GM23338 (cell line): ENCODE data around the gene IPO13. TPM values are rescaled to one million over a fixed set of nuclear protein-coding genes. Genes with fewer than 3 reads are reported as not detected.

Source experiments
- ATAC-seq: fragments of 200-7000 bp; cut with Tn5 transposase; 3 replicates; pipeline ENCODE4 v1.9.1; 2020
- DNase-seq: peaks from one replicate; pipeline ENCODE4 v3.0.0-alpha.2; 2015; ENCODE audit warnings: low spot score
- H2AFZ ChIP-seq: fragments of 200-600 bp; sonication (generic); 2 replicates; pipeline ENCODE4 v1.8.0; 2016; ENCODE audit warnings: antibody characterized with exemption, mild to moderate bottlenecking, moderate library complexity
- H3F3A ChIP-seq: fragments of 200-600 bp; sonication (generic); replicated peaks from 2 replicates; pipeline ENCODE4 v1.8.0; 2017; ENCODE audit warnings: antibody characterized with exemption, mixed run types, low read depth
- H3K27ac ChIP-seq: fragments of 200-600 bp; sonication (generic); 2 replicates; pipeline ENCODE4 v1.6.1; 2016; ENCODE audit warnings: low read depth
- H3K27me3 ChIP-seq: fragments of 200-600 bp; sonication (generic); 2 replicates; pipeline ENCODE4 v1.8.0; 2016; ENCODE audit warnings: mild to moderate bottlenecking, mixed run types, moderate library complexity; ENCODE audit not compliant: insufficient read depth
- H3K36me3 ChIP-seq: fragments of 200-600 bp; sonication (generic); 2 replicates; pipeline ENCODE4 v1.8.0; 2016; ENCODE audit warnings: mild to moderate bottlenecking; ENCODE audit not compliant: insufficient read depth
- H3K4me1 ChIP-seq: fragments of 200-600 bp; sonication (generic); 2 replicates; pipeline ENCODE4 v1.8.0; 2016; ENCODE audit warnings: mild to moderate bottlenecking, moderate library complexity; ENCODE audit not compliant: insufficient read depth
- H3K4me2 ChIP-seq: fragments of 200-600 bp; sonication (generic); 2 replicates; pipeline ENCODE4 v1.7.1; 2017; ENCODE audit warnings: mixed run types
- H3K4me3 ChIP-seq: fragments of 200-600 bp; sonication (generic); 2 replicates; pipeline ENCODE4 v1.6.1; 2016; ENCODE audit warnings: mixed run types
- H3K79me2 ChIP-seq: fragments of 200-600 bp; sonication (generic); replicated peaks from 2 replicates; pipeline ENCODE4 v1.8.0; 2017; ENCODE audit warnings: mild to moderate bottlenecking; ENCODE audit not compliant: insufficient read depth
- H3K9me2 ChIP-seq: fragments of 200-600 bp; sonication (generic); 2 replicates; pipeline ENCODE4 v1.8.0; 2017; ENCODE audit not compliant: insufficient read depth
- H4K20me1 ChIP-seq: fragments of 200-600 bp; sonication (generic); replicated peaks from 2 replicates; pipeline ENCODE4 v1.8.0; 2017; ENCODE audit warnings: mild to moderate bottlenecking; ENCODE audit not compliant: insufficient read depth
- H3K27ac Mint-ChIP-seq: 2 replicates; pipeline ENCODE4 v1.8.0; 2020; ENCODE audit warnings: inconsistent platforms, mild to moderate bottlenecking, moderate library complexity, mixed read lengths
- H3K27me3 Mint-ChIP-seq: 3 replicates; pipeline ENCODE4 v1.8.0; 2022; ENCODE audit warnings: low read depth, mild to moderate bottlenecking, moderate library complexity, mixed read lengths, inconsistent platforms; ENCODE audit not compliant: insufficient read depth, poor library complexity
- H3K36me3 Mint-ChIP-seq: 3 replicates; pipeline ENCODE4 v1.8.0; 2021; ENCODE audit warnings: low read depth, mild to moderate bottlenecking, inconsistent platforms, moderate library complexity, mixed read lengths
- H3K4me1 Mint-ChIP-seq: 3 replicates; pipeline ENCODE4 v1.8.0; 2020; ENCODE audit warnings: mild to moderate bottlenecking, inconsistent platforms, mixed read lengths
- H3K4me3 Mint-ChIP-seq: 3 replicates; pipeline ENCODE4 v1.8.0; 2021; ENCODE audit warnings: moderate library complexity, mild to moderate bottlenecking, inconsistent platforms, mixed read lengths
- H3K9me3 Mint-ChIP-seq: 3 replicates; pipeline ENCODE4 v1.8.0; 2020; ENCODE audit warnings: moderate library complexity, mild to moderate bottlenecking, inconsistent platforms, mixed read lengths
- CREB1 ChIP-seq: fragments of 250-450 bp; sonication (Bioruptor Pico); IDR thresholded peaks from 2 replicates; pipeline ENCODE4 v1.5.0; 2020; ENCODE audit warnings: low read depth, mild to moderate bottlenecking, moderate library complexity
- EZH2 ChIP-seq: fragments of 200-600 bp; sonication (generic); IDR thresholded peaks from one replicate; pipeline ENCODE4 v1.8.0; 2017; ENCODE audit warnings: antibody characterized with exemption, mild to moderate bottlenecking, low read depth; ENCODE audit not compliant: unreplicated experiment
- EZH2phosphoT487 ChIP-seq: fragments of 200-600 bp; sonication (generic); IDR thresholded peaks from one replicate; pipeline ENCODE4 v1.8.1; 2018; ENCODE audit warnings: antibody characterized with exemption; ENCODE audit not compliant: unreplicated experiment
- JUNB ChIP-seq: IDR thresholded peaks from one replicate; pipeline ENCODE4 v1.6.1; 2016; ENCODE audit warnings: antibody characterized with exemption; ENCODE audit not compliant: unreplicated experiment
- NANOG ChIP-seq: IDR thresholded peaks from 2 replicates; pipeline ENCODE4 v1.6.1; 2016; ENCODE audit warnings: antibody characterized with exemption, borderline replicate concordance
- POLR2AphosphoS5 ChIP-seq: IDR thresholded peaks from 2 replicates; pipeline ENCODE4 v1.6.1; 2016; ENCODE audit warnings: antibody characterized with exemption, low read depth
- REST ChIP-seq: IDR thresholded peaks from one replicate; pipeline ENCODE4 v1.6.1; 2018; ENCODE audit warnings: antibody characterized with exemption; ENCODE audit not compliant: unreplicated experiment
- STAT1 ChIP-seq: IDR thresholded peaks from one replicate; pipeline ENCODE4 v1.6.1; 2016; ENCODE audit warnings: antibody characterized with exemption; ENCODE audit not compliant: unreplicated experiment
- ZNF114 ChIP-seq: fragments of 250-450 bp; sonication (Bioruptor Pico); IDR thresholded peaks from 2 replicates; pipeline ENCODE4 v1.5.0; 2020; ENCODE audit warnings: mild to moderate bottlenecking, moderate library complexity
- ZNF331 ChIP-seq: fragments of 250-450 bp; sonication (Bioruptor Pico); IDR thresholded peaks from 2 replicates; pipeline ENCODE4 v1.5.0; 2020; ENCODE audit warnings: low read depth, mild to moderate bottlenecking, moderate library complexity
- polyA plus RNA-seq: library from polyadenylated mRNA; unstranded; fragments of >200 nt; fragmentation: Nextera tagmentation; extraction: Ambion mirVana; gene quantifications from 2 replicates; pipeline ENCODE4 v1.2.1, GENCODE V29; 2016
- total RNA-seq: library from RNA; depleted of rRNA; stranded (reverse); fragments of >200 nt; shearing (Covaris generic); gene quantifications from 2 replicates; pipeline ENCODE4 v1.2.3, GENCODE V29; 2014
- TF ChIP-seq, protein P1 (sequence below), 2 experiments: fragments of 200-600 bp in 1 of 2; sonication (generic) in 1 of 2; conservative IDR thresholded peaks; 2 replicates each; pipeline versions ENCODE4 v1.5.1 to v1.6.1; 2016 to 2017; ENCODE audit warnings: antibody characterized with exemption in 2 of 2, low read depth in 2 of 2, mild to moderate bottlenecking in 2 of 2, moderate library complexity in 1 of 2

The IPO13 gene
- total and polyA plus RNA-seq, 2 experiments from 2014 or later: 10.4 to 22.8 TPM

GRCh38 chr1:43951021-43951985, 4.6 kb downstream of the IPO13 start:
- H3K4me1 ChIP-seq: peaks cover 3% of the 10 kb centered on the region; the same call in 1 of the 2 replicates
- no peak overlapping the region for H3K4me3 ChIP-seq
- no peaks in the 10 kb centered on the region for H3F3A ChIP-seq
- no peaks in the 10 kb centered on the region for H3K27me3 ChIP-seq
- Mint-ChIP-seq H3K27ac (no peak overlapping the region), H3K4me1 (peaks cover 21% of the 10 kb centered on the region), H3K36me3 (no peaks in the 10 kb centered on the region; the same call in 2 of the 3 replicates), H3K4me3 (no peak overlapping the region), H3K27me3 (peaks cover 7% of the 10 kb centered on the region), H3K9me3 (no peaks in the 10 kb centered on the region)
- H3K36me3 ChIP-seq: no peaks in the 10 kb centered on the region
- H4K20me1 ChIP-seq: no peaks in the 10 kb centered on the region; the same call in 1 of the 2 replicates
- ATAC-seq (no peak), DNase-seq (no peak)
- no peak overlapping the region for H2AFZ ChIP-seq
- TF ChIP-seq, protein P1, sequence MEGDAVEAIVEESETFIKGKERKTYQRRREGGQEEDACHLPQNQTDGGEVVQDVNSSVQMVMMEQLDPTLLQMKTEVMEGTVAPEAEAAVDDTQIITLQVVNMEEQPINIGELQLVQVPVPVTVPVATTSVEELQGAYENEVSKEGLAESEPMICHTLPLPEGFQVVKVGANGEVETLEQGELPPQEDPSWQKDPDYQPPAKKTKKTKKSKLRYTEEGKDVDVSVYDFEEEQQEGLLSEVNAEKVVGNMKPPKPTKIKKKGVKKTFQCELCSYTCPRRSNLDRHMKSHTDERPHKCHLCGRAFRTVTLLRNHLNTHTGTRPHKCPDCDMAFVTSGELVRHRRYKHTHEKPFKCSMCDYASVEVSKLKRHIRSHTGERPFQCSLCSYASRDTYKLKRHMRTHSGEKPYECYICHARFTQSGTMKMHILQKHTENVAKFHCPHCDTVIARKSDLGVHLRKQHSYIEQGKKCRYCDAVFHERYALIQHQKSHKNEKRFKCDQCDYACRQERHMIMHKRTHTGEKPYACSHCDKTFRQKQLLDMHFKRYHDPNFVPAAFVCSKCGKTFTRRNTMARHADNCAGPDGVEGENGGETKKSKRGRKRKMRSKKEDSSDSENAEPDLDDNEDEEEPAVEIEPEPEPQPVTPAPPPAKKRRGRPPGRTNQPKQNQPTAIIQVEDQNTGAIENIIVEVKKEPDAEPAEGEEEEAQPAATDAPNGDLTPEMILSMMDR (conservative IDR thresholded peaks at IDR 0.05; ENCODE audit: low read depth in 2 of 2): no peak
- TF ChIP-seq ZNF331 (CRISPR knock-in tag): no peak
- TF ChIP-seq REST: no peak
- TF ChIP-seq ZNF114 (CRISPR knock-in tag): no peak
- no peak for TF ChIP-seq EZH2phosphoT487
- TF ChIP-seq CREB1 (CRISPR knock-in tag): no peak
- TF ChIP-seq NANOG: no peak
- no peak for TF ChIP-seq EZH2
- no peak for TF ChIP-seq JUNB
- TF ChIP-seq STAT1: no peak
- TF ChIP-seq POLR2AphosphoS5: no peak
- H3K27ac ChIP-seq: no peak overlapping the region
- no peak overlapping the region for H3K4me2 ChIP-seq
- H3K79me2 ChIP-seq: peaks cover 4% of the 10 kb centered on the region; the same call in 1 of the 2 replicates
- H3K9me2 ChIP-seq: no peaks in the 10 kb centered on the region
